CD4-positive, alpha-beta T cell treated with Interleukin-15 for 4 hours (primary cell): ENCODE measurements around the gene PRR5L.

Experiments used
- DNase-seq: peaks from one replicate; pipeline ENCODE4 v3.0.0-alpha.2; 2020; ENCODE audit warnings: low spot score

Gene PRR5L

DNA sequence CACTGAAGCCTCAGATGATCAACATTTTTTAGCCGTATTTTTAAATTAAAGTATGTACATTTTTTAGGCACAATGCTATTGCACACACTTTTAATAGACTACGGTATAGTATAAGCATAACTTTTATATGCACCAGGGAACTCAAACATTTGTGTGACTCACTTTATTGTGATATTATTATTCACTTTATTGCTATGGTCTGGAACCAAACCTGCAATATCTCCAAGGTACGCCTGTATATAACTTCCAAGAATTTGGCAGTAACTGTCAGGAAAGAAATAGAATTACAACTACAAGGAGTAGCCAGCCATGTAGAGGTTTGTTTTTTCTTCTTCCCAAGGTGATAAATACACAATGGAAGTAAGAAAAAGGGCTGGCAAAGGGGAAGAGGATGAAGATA, 62.3 kb downstream of the PRR5L start:
- DNase-seq = no peak

DNA sequence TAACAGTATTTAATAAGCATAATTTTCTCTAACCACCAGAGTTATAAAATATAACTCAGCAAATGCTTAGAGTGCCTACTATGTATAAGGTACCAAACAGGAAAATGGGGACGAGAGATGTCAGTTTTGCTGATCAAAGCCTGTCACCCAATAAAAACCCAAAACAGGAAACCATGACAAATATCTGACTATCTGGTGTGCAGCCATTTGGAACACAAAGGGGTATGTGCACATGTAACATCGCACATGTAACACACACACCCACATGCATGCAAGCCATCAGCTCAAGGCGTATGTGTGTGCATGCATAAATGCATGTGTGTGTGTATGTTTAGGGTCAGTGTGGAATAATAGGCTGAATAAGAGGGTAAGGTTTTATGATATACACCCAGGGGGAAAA, 64.2 kb downstream of the PRR5L start:
- no peak for DNase-seq

DNA sequence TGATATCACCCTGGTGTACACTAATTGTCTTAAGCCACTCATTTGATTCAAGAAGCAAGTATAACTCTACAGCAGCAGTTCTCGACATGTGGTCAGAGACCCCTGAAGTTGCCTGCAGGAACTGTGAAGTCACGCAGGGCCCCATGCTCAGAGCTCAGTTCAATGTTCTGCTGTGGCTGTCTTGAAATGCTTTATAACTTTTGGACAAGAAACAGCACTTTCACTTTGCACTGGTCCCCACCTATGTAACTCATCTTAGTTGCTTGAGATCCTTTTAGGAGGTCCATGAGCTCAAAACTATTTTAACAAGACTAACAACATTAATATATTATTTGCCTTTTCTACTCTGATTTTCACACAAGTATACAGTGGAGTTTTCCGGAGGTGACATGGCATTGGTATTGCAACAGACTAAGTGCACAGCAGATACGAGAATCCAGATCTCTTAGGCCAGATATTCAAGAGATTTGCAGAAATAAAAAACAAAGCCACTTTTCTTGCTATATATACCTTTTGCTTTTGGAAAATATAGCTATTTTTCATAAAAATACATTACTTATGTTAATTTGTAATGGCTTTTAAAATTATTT, 64.8 kb downstream of the PRR5L start:
- no peak for DNase-seq

DNA sequence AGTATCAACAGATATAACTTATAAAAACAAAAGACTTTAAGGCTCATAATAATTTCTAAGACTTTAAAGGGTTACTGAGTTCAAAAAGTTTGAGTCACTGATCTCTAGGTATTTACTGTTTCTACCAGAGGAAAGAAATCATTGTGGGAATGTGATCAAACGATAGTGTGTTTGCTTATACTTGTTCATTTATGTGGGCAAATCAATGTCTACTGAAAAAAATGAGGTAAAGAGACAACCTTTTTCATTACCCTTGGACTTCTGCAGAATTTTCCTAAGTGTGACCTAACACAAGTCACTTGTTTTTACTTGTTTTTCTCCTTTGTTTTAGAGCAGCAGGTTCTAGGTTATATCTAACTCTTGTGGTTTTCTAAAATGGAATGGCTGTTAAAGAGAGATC, 65.4 kb downstream of the PRR5L start:
- no peak for DNase-seq

DNA sequence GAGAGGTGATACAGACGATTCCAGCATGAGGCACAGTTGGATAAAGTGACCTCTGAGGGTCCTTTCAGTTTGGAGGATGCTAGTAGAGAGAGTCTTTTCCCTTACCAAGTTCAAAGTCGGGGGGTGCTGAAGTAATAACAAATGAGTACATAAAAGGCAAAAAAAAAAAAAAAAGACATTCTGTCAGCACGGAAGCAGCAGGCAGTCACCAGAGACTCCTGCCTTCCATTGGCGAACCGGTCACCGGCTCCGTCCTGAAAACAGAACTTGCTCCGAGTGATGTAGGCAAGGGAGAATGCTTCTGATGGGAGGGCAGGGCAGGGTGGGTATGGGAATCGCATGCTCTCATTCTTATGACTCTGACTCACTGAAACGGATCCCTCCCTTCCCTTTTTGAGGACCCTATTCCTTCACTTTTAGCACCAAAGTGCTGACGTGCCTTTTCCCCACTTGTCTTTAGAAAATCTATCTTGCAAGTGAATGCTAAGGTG, 65.9 kb downstream of the PRR5L start:
- DNase-seq = no peak

DNA sequence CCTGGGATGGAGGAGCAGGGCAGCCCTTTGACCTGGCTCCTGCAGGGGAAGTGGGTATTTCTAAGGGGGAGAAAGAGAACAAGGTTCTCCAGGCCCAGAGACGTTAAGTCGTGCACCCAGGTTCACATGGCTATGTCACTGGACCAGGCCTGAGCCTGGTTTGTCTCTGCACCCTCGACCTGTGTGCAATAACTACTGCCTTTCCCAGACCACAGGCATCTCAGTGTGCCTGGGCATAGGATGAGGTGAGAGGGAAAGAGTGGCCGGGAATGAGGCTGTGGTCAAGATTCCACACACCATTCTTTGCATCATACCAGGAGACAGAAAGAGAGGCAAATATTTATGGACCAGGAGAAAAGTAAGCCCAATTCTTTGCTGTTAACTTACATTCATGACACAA, 66.8 kb downstream of the PRR5L start:
- no peak for DNase-seq

DNA sequence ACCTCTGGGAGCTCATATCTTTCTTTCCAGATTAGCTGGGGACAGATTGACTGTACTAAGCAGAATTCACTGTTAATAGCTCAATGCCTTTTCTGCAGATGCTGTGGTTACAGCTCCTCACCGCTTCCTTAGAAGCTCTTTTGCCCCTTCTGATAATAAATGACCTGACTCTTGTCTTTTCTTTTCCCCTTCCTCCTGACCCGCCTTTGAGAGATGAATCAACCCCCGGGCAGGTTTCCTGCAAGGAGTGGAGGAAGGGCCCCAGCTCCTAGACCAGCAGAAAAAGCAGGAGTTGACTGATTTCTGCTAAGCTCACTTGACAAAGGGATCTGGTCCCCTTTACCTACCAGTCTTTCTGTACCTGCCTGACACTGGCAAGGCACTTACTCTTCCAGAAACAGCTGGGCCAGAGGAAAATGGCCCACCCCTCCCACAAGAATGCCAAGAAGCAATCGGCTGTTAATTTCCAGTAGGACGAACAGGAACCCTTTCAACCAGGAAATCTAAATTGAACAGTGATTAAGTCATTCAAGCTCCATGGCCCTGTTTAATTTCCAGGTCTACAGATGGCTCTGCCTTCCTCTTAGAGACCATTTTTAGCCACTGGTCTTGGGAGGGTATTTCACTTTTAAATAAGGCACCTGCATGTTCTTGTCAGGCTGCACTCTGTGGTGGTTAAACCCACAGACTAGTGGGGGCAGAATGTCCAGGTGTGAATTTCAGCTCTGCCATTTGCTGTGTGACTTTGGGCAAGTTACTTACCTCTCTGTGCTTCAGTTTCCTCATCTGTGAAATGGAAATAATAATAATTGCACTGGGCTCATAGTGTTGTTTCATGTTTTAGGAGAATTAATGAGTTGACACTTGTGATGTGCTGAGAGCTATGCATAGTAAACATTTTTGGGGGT, 67.5 kb downstream of the PRR5L start:
- DNase-seq = no peak

DNA sequence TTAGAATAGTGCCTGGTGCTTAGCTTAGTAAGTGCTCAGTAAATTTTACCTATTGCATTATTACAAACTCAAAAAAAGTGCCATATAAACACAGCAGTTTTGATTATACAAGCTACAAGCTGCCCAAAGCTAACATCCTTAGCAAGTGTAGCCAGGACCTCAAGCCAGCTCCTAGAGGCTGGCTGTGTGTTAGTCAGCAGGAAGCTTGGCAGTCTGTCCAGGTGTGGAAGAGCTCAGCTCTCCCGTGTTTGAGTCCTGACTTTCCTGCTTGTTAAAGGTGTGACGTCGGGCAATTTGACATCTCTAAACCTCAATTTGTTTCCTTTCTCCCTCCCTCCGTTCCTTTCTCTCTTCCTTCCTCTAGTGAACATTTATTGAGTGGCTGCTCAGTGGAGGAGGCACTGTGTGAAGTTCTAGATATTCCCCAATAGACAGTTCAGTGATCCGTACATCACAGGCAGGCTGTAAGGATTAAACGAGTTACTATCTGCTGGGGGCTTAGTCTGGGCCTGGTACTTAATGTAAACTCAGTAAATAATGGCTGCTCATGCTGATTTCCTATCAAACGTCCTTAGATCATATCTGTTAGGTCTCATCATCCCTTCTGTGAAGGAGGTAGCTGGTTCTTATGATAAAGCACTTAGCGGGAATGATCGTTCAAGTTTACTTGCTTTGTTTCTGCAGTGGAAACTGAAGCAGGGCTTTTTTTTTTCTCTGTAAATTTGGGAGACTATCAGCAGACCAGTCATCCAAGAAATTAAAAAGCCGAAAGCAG, 68.7 kb downstream of the PRR5L start:
- DNase-seq = no peak

DNA sequence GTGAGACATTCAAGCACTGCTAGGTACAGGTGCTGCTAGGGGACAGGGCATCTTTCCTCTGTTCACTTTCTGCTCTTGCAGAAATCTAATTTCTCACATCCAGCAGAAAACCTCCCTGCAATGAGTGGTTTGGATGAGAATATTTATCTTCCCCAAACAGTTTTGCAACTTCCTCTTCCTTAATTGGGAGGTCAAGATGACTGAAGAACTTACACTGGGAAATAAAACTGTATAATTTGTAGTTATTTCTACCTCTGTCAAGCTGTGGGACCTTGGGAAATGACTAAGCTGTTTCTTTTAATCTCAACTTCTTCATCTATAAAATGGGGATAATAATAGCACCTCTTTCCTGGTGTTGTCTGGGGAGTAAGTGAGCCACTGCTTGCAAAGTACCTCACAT, 69.8 kb downstream of the PRR5L start:
- DNase-seq = no peak

DNA sequence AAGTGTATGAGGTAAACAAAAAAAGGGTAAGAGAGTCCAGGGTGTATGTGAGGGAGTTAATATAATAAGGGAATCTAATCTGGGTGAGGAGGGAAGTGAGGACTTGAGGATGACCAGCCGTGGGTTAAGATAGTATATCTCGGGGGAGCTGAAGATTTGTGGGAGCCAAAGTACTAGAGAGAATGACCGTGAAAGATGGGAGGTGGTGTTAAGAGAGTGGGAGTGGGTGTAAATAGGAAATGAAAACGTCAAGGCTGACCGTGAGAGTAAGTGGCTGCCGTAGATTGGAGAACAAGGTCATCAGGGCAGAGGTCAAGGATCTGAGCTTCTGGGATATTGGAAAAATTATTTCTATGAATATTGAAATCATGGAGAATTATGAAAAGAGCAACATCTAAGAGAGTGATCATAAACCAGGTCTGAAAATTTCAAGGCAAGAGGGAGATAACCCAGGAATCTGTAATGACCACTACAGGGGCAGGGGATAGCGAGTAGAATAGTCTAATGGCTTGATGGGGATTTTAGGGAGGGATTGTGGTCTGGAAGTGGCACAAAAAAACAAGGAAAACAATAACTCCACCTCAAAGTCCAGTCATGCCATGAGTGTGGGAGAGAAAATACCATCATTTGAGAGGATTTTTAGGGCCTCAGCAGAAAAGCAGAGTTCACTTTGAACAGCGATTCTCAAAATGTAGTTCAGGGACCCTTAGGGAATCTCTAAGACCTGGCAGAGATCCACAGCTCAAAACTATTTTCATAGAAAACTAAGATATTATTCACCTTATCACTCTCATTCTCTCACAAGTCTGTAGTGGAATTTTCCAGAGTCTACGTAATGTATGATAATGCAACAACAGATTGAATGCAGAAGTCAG, 72.0 kb downstream of the PRR5L start:
- no peak for DNase-seq

DNA sequence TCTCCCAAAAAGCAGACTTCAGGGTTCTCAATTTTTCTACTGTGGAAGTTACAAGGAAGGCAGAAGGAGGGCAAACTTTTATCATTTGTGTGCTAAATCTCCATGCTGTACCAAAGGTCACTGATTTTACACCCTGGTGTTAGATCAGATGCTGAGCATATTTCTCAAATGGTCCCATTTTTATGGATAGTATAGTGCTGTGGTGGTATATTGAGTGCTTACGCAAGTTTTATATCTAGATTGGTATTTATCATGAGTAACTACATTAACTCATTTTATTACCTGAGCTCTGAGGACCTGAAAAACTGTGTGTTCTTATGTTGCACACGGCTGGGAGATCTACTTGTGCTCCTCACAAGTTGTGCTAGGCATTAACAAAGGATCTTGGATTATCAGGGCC, 75.1 kb downstream of the PRR5L start:
- no peak for DNase-seq

DNA sequence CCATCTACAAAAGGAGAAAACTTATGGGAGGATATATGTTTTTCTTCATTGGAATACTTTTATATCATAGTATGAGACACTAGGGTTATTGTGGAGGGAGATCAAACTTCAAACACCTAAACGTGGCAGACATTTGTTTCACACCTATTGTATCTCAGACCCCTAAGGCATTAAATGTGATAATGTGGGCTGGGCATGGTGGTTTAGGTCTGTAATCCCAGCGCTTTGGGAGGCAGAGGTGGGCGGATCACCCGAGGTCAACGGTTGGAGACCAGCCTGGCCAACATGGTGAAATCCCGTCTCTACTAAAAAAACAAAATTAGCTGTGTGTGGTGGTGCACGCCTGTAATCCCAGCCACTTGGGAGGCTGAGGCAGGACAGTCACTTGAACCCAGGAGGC, 75.5 kb downstream of the PRR5L start:
- no peak for DNase-seq

DNA sequence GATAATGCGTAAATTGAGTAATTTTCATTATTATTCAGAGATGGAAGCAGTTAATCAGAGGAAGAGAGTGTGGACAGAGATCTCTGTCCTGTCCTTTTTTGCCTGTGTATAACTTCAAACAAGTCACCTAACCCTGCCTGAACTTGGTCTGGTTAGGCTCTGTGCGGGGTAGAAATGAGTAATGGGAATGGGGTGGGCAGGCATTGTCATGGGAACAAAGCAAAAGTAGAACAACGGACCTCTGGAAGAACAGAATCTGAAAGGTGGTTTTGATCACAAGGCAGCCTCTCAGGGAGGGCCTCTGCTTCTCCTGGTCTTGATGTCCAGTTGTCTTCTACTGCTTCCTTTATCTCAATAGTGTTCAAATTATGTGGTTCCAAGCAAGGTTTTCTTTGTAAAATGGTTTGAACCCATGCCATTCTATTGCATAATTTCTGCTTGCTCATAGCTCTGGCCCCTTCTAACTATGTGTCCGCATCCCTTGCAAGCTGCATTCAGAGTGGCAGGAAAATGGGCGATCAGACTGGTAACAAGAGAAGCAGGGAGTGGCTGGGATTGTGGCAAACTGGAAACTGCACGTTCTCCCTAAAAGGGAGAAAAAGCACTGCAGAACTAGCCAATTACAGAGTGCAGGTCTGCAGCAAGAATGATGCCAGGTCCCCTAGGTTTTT, 76.1 kb downstream of the PRR5L start:
- DNase-seq = no peak

DNA sequence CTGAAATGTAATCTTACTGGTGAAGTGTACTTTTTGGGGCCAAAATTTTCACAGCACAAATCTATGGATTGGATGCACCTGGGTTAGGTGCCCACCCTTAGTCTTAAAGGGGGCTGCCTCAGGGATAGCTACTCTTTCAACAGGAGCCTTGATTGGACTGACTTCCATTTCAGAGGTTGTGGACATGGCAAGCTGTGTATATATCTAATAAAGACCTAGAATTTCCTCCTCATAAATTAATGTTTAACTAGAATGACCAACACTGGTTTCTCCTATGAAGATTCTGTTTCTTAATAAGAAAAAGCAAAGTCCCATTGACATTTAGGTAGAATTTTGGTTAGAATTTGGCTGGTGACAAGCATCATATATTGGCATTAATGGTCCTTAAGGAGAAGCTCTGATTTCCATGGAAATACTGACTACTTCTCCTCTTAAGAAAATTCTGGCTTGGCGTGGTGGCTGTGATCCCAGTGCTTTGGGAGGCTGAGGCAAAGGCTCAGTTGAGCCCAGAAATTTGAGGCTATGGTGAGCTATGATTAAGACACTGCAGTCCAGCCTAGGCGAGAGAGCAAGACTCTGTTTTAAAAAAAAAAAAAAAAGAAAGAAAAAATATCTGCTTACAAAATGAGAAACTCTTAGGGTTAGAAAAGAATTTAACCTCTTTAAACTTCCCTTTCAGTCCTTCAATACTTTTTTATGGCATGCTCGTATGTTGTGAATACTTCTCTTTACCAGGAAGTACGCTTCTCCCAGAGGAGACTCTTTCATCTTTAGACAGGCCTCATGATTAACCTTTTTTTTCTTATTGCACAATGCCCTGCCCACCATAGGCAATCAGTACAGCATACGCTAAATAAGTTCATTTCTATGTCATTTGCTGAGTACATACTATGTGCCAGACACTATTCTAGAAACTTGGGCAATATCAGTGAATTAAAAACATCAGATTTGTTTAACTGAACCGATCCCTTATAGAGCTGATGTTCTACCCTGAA, 77.2 kb downstream of the PRR5L start:
- DNase-seq = no peak

DNA sequence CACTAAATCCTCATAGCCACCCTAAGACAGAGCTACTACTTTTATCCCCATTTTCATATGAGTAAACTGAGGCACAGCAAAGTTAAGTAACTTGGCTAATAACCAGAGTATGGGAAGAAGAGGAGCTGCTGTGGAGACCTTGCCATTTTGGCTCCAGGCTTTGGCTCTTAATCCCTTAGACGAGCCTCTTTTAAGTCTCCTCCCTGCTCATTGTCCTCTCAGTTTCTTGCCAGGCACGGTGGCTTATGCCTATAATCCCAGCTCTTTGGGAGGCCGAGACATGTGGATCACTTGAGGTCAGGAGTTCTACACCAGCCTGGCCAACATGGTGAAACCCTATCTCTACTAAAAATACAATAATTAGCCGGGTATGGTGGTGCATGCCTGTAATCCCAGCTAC, 78.6 kb downstream of the PRR5L start:
- DNase-seq = no peak

DNA sequence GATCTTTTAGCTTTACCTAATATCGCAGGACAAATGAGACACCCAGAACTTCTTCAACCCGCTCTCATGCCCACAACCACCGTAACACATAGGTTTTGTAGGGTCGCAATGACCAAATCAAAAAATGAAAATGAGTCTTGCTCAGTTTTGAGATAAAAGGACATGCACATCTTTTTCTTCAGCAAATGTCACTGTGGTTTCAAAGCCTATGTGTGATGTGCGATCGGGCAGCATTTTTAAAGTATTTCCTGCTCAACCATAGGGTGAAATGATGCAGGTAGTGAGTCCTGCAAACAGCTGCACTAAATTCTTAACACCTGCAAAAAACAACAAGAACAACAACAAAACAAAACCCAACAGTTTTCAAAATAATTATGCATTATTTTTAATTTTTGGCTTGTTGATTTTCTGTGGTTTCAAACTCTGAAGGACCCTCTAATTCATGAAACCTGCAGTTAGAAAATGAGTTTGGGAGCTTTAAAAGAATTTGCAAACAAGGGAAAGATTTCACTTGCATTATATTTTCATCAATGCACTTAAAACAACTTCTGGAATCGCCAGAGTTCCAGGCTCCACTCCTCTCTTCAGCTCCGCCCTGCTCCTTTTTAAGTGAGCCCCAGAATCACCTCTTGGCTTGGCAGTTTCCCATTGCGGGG, 79.4 kb downstream of the PRR5L start:
- no peak for DNase-seq

DNA sequence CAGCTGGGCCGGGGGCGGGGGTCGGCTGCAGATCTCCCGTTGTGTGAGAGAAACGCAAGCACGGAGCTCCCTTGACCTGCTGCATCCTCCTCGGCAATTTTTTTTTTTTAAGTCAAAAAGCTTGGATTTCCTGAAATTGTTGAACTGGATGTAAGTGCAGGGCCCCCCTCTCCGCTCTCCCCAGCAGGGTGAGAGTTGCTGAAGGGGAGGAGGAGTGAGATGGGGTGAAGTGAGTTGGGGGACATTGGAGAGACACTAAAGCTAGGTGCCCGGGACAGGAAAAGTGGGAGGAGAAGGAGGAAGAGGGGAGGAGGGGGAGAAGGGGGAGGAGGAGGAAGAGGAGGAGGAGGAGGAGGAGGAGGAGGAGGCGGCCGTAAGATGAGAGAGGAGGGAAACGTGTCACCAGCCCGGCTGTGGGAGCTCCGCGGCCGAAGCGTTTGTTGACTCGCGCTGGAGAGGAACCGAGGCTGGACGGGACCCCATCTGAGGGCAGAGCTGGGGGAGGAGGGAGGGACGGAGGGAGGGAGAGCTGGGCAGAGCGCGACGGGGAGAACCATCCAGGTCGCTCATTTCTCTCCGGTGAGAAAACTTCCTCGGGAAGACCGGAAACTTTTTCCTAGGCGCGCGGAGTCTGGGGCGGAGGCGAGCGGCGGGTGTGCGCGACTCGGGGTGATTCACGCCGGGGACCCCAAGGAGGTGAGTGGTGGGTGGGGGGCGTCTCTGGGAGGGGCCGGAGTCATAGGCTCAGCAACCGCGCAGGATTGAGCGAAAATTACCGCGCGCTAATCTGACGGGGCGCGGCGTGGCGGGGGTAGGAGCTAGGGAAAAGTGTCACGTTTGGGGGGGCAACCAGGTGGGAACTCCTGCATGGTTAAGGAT, 80.2 kb downstream of the PRR5L start:
- no peak for DNase-seq
